ENCODE data around the gene HSPA4. TPM values are rescaled to one million over a fixed set of nuclear protein-coding genes. Genes with fewer than 3 reads are reported as not detected.

HSPA4 gene
- total and polyA plus RNA-seq, 2 experiments from 2014 or later, result 340 to 343 TPM

- Mint-ChIP-seq H3K4me3 (no peak overlapping the region), H3K4me1 (peaks cover 2% of the 10 kb centered on the region; the same call in 2 of the 3 replicates), H3K27ac (no peak overlapping the region), H3K36me3 (ENCODE audit: low read depth) (peaks cover 19% of the 10 kb centered on the region; the same call in 2 of the 3 replicates), H3K9me3 (peaks cover 9% of the 10 kb centered on the region), H3K27me3 (ENCODE audit: insufficient read depth, low read depth, poor library complexity) (peaks cover 13% of the 10 kb centered on the region)
- no peak for DNase-seq (ENCODE audit: low spot score)
- TF ChIP-seq CREB1 (CRISPR knock-in tag; IDR thresholded peaks at IDR 0.05; ENCODE audit: low read depth) (no peak), ETS1 (IDR thresholded peaks at IDR 0.05) (no peak), STAT1 (IDR thresholded peaks at IDR 0.05; ENCODE audit: unreplicated experiment) (no peak), ZNF114 (CRISPR knock-in tag; IDR thresholded peaks at IDR 0.05) (no peak), REST (IDR thresholded peaks at IDR 0.05; ENCODE audit: unreplicated experiment) (no peak), EZH2phosphoT487 (IDR thresholded peaks at IDR 0.05; ENCODE audit: unreplicated experiment) (no peak), EZH2 (IDR thresholded peaks at IDR 0.05; ENCODE audit: low read depth, unreplicated experiment) (no peak), NANOG (IDR thresholded peaks at IDR 0.05; ENCODE audit: borderline replicate concordance) (no peak), JUNB (IDR thresholded peaks at IDR 0.05; ENCODE audit: unreplicated experiment) (no peak), POLR2AphosphoS5 (IDR thresholded peaks at IDR 0.05; ENCODE audit: low read depth) (no peak)
- TF ChIP-seq, protein P1, sequence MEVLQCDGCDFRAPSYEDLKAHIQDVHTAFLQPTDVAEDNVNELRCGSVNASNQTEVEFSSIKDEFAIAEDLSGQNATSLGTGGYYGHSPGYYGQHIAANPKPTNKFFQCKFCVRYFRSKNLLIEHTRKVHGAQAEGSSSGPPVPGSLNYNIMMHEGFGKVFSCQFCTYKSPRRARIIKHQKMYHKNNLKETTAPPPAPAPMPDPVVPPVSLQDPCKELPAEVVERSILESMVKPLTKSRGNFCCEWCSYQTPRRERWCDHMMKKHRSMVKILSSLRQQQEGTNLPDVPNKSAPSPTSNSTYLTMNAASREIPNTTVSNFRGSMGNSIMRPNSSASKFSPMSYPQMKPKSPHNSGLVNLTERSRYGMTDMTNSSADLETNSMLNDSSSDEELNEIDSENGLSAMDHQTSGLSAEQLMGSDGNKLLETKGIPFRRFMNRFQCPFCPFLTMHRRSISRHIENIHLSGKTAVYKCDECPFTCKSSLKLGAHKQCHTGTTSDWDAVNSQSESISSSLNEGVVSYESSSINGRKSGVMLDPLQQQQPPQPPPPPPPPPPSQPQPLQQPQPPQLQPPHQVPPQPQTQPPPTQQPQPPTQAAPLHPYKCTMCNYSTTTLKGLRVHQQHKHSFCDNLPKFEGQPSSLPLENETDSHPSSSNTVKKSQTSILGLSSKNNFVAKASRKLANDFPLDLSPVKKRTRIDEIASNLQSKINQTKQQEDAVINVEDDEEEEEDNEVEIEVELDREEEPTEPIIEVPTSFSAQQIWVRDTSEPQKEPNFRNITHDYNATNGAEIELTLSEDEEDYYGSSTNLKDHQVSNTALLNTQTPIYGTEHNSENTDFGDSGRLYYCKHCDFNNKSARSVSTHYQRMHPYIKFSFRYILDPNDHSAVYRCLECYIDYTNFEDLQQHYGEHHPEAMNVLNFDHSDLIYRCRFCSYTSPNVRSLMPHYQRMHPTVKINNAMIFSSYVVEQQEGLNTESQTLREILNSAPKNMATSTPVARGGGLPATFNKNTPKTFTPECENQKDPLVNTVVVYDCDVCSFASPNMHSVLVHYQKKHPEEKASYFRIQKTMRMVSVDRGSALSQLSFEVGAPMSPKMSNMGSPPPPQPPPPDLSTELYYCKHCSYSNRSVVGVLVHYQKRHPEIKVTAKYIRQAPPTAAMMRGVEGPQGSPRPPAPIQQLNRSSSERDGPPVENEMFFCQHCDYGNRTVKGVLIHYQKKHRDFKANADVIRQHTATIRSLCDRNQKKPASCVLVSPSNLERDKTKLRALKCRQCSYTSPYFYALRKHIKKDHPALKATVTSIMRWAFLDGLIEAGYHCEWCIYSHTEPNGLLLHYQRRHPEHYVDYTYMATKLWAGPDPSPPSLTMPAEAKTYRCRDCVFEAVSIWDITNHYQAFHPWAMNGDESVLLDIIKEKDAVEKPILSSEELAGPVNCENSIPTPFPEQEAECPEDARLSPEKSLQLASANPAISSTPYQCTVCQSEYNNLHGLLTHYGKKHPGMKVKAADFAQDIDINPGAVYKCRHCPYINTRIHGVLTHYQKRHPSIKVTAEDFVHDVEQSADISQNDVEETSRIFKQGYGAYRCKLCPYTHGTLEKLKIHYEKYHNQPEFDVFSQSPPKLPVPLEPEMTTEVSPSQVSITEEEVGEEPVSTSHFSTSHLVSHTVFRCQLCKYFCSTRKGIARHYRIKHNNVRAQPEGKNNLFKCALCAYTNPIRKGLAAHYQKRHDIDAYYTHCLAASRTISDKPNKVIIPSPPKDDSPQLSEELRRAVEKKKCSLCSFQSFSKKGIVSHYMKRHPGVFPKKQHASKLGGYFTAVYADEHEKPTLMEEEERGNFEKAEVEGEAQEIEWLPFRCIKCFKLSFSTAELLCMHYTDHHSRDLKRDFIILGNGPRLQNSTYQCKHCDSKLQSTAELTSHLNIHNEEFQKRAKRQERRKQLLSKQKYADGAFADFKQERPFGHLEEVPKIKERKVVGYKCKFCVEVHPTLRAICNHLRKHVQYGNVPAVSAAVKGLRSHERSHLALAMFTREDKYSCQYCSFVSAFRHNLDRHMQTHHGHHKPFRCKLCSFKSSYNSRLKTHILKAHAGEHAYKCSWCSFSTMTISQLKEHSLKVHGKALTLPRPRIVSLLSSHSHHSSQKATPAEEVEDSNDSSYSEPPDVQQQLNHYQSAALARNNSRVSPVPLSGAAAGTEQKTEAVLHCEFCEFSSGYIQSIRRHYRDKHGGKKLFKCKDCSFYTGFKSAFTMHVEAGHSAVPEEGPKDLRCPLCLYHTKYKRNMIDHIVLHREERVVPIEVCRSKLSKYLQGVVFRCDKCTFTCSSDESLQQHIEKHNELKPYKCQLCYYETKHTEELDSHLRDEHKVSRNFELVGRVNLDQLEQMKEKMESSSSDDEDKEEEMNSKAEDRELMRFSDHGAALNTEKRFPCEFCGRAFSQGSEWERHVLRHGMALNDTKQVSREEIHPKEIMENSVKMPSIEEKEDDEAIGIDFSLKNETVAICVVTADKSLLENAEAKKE (CRISPR knock-in tag; IDR thresholded peaks at IDR 0.05), result no peak
- Histone ChIP-seq H3K4me1 (ENCODE audit: insufficient read depth) (no peaks in the 10 kb centered on the region), H3K36me3 (ENCODE audit: insufficient read depth) (no peaks in the 10 kb centered on the region), H3K27ac (ENCODE audit: low read depth) (no peak overlapping the region), H3F3A (replicated peaks; ENCODE audit: low read depth) (peaks cover 4% of the 10 kb centered on the region; the same call in 1 of the 2 replicates), H3K79me2 (replicated peaks; ENCODE audit: insufficient read depth) (no peaks in the 10 kb centered on the region), H2AFZ (no peak overlapping the region), H3K9me2 (ENCODE audit: insufficient read depth) (no peaks in the 10 kb centered on the region), H3K4me3 (no peak overlapping the region), H4K20me1 (replicated peaks; ENCODE audit: insufficient read depth) (no peaks in the 10 kb centered on the region; the same call in 1 of the 2 replicates), H3K27me3 (ENCODE audit: insufficient read depth) (no peaks in the 10 kb centered on the region), H3K4me2 (no peak overlapping the region)
- ATAC-seq, result peak; percentile 9; the same call in 1 of the 3 replicates
These were observed 58.9 kb downstream of the HSPA4 start for GRCh38 chr5:133110709-133111108.
